Neutrophil (primary cell): ENCODE measurements around the gene ZDHHC11.
"Not testable (repeated sequence)": the region's sequence is repeated elsewhere in the genome, so short reads cannot be mapped to it uniquely, and the experiment has no call there.

Source experiments
- H3K27ac ChIP-seq: fragments of 200-600 bp; sonication (generic); 2 replicates; pipeline ENCODE4 v1.5.1; 2016; ENCODE audit warnings: mild to moderate bottlenecking, moderate library complexity
- H3K27me3 ChIP-seq: fragments of 200-600 bp; sonication (generic); 2 replicates; pipeline ENCODE4 v1.6.0; 2016; ENCODE audit warnings: mild to moderate bottlenecking
- H3K36me3 ChIP-seq: fragments of 200-600 bp; sonication (generic); 2 replicates; pipeline ENCODE4 v1.5.1; 2017
- H3K4me1 ChIP-seq, 2 experiments: fragments of 200-600 bp in 1 of 2; sonication (generic) in 1 of 2; 1 replicate in 1 of 2; 2 replicates in 1 of 2; pipeline versions ENCODE4 v1.5.1 to v1.6.1; 2013 to 2016; ENCODE audit warnings: low read depth in 1 of 2, low read length in 1 of 2, mild to moderate bottlenecking in 1 of 2, moderate library complexity in 1 of 2; ENCODE audit not compliant: control insufficient read depth in 1 of 2, insufficient read depth in 1 of 2
- H3K4me3 ChIP-seq, 2 experiments: fragments of 200-600 bp in 1 of 2; sonication (generic) in 1 of 2; 1 replicate in 1 of 2; 2 replicates in 1 of 2; pipeline ENCODE4 v1.5.1; 2013 to 2016; ENCODE audit warnings: low read depth in 1 of 2, low read length in 1 of 2, mild to moderate bottlenecking in 1 of 2, moderate library complexity in 1 of 2
- H3K9me3 ChIP-seq: fragments of 200-600 bp; sonication (generic); 2 replicates; pipeline ENCODE4 v1.5.1; 2016
- TF ChIP-seq, protein P1 (sequence below): fragments of 200-600 bp; sonication (generic); IDR thresholded peaks from 2 replicates; pipeline ENCODE4 v1.5.1; 2016; ENCODE audit warnings: antibody characterized with exemption

ZDHHC11 gene

DNA sequence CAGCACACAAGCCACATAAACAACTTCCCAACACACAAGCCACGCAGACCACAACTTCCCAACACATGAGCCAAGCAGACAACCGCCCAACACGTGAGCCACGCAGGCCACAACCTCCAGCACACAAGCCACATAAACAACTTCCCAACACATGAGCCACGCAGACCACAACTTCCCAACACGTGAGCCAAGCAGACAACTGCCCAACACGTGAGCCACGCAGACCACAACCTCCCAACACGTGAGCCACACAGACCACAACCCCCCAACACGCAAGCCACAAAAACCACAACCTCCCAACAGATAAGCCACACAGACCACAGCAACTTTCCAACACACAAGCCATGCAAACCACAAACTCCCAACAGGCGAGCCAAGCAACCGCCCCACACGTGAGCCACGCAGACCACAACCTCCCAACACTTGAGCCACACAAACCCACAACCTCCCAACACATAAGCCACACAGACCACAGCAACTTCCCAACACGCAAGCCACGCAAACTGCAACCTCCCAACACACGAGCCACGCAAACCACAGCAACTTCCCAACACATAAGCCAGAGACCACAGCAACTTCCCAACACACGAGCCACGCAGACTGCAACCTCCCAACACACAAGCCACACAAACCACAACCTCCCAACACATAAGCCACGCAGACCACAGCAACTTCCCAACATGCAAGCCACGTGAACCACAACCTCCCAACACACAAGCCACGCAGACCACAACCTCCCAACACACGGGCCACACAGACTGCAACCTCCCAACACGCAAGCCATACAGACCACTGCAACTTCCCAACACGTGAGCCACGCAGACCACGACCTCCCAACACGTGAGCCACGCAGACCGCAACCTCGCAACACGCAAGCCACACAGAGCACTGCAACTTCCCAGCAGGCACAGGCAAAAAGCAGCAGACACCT lies 31.7 kb upstream of the ZDHHC11 start:
- Histone ChIP-seq H3K36me3 (peaks cover 79% of the 10 kb centered on the region), H3K27me3 (no peaks in the 10 kb centered on the region), H3K4me3 (no peak overlapping the region), H3K27ac (no peak overlapping the region), H3K9me3 (no peaks in the 10 kb centered on the region), H3K4me1 (no peaks in the 10 kb centered on the region)
- TF ChIP-seq, protein P1, sequence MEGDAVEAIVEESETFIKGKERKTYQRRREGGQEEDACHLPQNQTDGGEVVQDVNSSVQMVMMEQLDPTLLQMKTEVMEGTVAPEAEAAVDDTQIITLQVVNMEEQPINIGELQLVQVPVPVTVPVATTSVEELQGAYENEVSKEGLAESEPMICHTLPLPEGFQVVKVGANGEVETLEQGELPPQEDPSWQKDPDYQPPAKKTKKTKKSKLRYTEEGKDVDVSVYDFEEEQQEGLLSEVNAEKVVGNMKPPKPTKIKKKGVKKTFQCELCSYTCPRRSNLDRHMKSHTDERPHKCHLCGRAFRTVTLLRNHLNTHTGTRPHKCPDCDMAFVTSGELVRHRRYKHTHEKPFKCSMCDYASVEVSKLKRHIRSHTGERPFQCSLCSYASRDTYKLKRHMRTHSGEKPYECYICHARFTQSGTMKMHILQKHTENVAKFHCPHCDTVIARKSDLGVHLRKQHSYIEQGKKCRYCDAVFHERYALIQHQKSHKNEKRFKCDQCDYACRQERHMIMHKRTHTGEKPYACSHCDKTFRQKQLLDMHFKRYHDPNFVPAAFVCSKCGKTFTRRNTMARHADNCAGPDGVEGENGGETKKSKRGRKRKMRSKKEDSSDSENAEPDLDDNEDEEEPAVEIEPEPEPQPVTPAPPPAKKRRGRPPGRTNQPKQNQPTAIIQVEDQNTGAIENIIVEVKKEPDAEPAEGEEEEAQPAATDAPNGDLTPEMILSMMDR = no peak

- TF ChIP-seq, protein P1 = no peak
- Histone ChIP-seq H3K27me3 (no peaks in the 10 kb centered on the region), H3K9me3 (no peaks in the 10 kb centered on the region), H3K36me3 (peaks cover 79% of the 10 kb centered on the region), H3K4me1 (no peaks in the 10 kb centered on the region), H3K27ac (no peak overlapping the region), H3K4me3 (no peak overlapping the region)
Observed at GRCh38 chr5:881551-881935, 30.8 kb upstream of the ZDHHC11 start.

- H3K27me3 ChIP-seq = no peaks in the 10 kb centered on the region
- TF ChIP-seq, protein P1 = no peak
- no peaks in the 10 kb centered on the region for H3K4me1 ChIP-seq
- H3K36me3 ChIP-seq = peaks cover 79% of the 10 kb centered on the region
- no peak overlapping the region for H3K4me3 ChIP-seq
- no peaks in the 10 kb centered on the region for H3K9me3 ChIP-seq
- H3K27ac ChIP-seq = no peak overlapping the region
Observed at GRCh38 chr5:880816-881550, 30.2 kb upstream of the ZDHHC11 start.

- H3K9me3 ChIP-seq, H3K27ac ChIP-seq, H3K4me1 ChIP-seq, H3K4me3 ChIP-seq, H3K27me3 ChIP-seq: not testable (repeated sequence)
- peaks cover 79% of the 10 kb centered on the region for H3K36me3 ChIP-seq
Observed at GRCh38 chr5:878677-879076, 27.9 kb upstream of the ZDHHC11 start.

DNA sequence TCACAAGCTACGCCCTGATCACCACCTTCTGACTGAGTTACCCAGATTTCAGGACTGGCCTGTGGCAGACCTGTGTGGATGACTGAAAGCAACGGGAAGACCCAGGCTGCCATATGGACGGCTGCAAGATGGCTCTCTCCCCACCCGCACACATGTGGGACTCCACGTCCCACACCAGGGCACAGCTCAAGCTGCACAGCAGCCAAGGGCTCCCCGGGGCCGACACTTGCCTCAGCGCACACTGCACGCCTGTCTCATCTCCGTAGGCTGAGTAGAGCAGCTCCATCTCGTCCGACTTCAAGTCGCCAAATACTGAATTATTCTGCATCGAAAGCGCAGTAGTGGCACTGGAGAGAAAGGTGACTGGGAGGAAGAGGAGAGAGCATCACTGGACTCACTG lies 27.3 kb upstream of the ZDHHC11 start:
- Histone ChIP-seq H3K9me3 (no peaks in the 10 kb centered on the region), H3K4me3 (no peak overlapping the region), H3K4me1 (no peaks in the 10 kb centered on the region), H3K27ac (no peak overlapping the region), H3K27me3 (no peaks in the 10 kb centered on the region), H3K36me3 (peaks cover 79% of the 10 kb centered on the region)
- TF ChIP-seq, protein P1 = no peak
